GM19324 (cell line): ENCODE measurements around the gene ENDOG.
"Not testable (repeated sequence)": the region's sequence is repeated elsewhere in the genome, so short reads cannot be mapped to it uniquely, and the experiment has no call there.

Experiments
- ATAC-seq: cut with Tn5 transposase; IDR thresholded peaks from one replicate; pipeline ENCODE4 v1.9.1; 2021; ENCODE audit warnings: mild to moderate bottlenecking, moderate library complexity; ENCODE audit not compliant: unreplicated experiment, low FRiP score

The ENDOG gene

GRCh38 chr9:128825923-128826700 lies 7.8 kb downstream of the ENDOG start:
- no peak for ATAC-seq

- ATAC-seq = no peak
Measured at GRCh38 chr9:128828267-128828666, 10.0 kb downstream of the ENDOG start.

GRCh38 chr9:128828719-128829452 lies 10.6 kb downstream of the ENDOG start:
- ATAC-seq = peak; percentile 6

- ATAC-seq = peak; percentile 96
Measured at GRCh38 chr9:128829477-128830251, 11.4 kb downstream of the ENDOG start, which contains the start of gene SPOUT1. Gene SPOUT1 (minus strand): TSS chr9:128829794. CDS start chr9:128829780, 14 bp downstream.

GRCh38 chr9:128833696-128834095 lies 15.4 kb downstream of the ENDOG start:
- no peak for ATAC-seq

GRCh38 chr9:128835246-128836210 lies 17.2 kb downstream of the ENDOG start:
- no peak for ATAC-seq

GRCh38 chr9:128836509-128837145 lies 18.3 kb downstream of the ENDOG start:
- ATAC-seq = no peak

GRCh38 chr9:128838338-128838737 lies 20.0 kb downstream of the ENDOG start:
- no peak for ATAC-seq

- no peak for ATAC-seq
Measured at GRCh38 chr9:128840524-128840923, 22.2 kb downstream of the ENDOG start.

GRCh38 chr9:128841694-128842492 lies 23.6 kb downstream of the ENDOG start:
- no peak for ATAC-seq

GRCh38 chr9:128843171-128843570 lies 24.9 kb downstream of the ENDOG start:
- not testable (repeated sequence) for ATAC-seq

- no peak for ATAC-seq
Measured at GRCh38 chr9:128845186-128845931, 27.1 kb downstream of the ENDOG start.

- no peak for ATAC-seq
Measured at GRCh38 chr9:128846680-128847030, 28.4 kb downstream of the ENDOG start.

GRCh38 chr9:128847803-128848202 lies 29.5 kb downstream of the ENDOG start:
- ATAC-seq = no peak

- ATAC-seq = not testable (repeated sequence)
Measured at GRCh38 chr9:128851024-128851423, 32.7 kb downstream of the ENDOG start.

- not testable (repeated sequence) for ATAC-seq
Measured at GRCh38 chr9:128851779-128852600, 33.7 kb downstream of the ENDOG start.

- ATAC-seq = not testable (repeated sequence)
Measured at GRCh38 chr9:128852646-128853045, 34.3 kb downstream of the ENDOG start.
